K562 (cell line): ENCODE data around the gene GIT2. TPM values are rescaled to one million over a fixed set of nuclear protein-coding genes. Genes with fewer than 3 reads are reported as not detected.

ENCODE experiments used
- ARNT ChIP-seq, 2 experiments: fragments of 450-650 bp; IDR thresholded peaks; 2 replicates each; pipeline ENCODE4 v1.6.1; 2016; ENCODE audit warnings: mild to moderate bottlenecking in 1 of 2
- CHD4 ChIP-seq: fragments of 200-600 bp; sonication (generic); IDR thresholded peaks from 3 replicates; pipeline ENCODE4 v1.6.1; 2012; ENCODE audit warnings: low read depth, mild to moderate bottlenecking, mixed read lengths, low read length, inconsistent platforms; ENCODE audit not compliant: insufficient read depth, insufficient replicate concordance, poor library complexity, severe bottlenecking
- ELF2 ChIP-seq: fragments of 250-450 bp; sonication (Bioruptor Pico); IDR thresholded peaks from 2 replicates; pipeline ENCODE4 v1.5.0; 2021; ENCODE audit warnings: mild to moderate bottlenecking
- ERF ChIP-seq: fragments of 450-650 bp; formaldehyde crosslinking; IDR thresholded peaks from 2 replicates; pipeline ENCODE4 v1.4.0; 2020; ENCODE audit warnings: mild to moderate bottlenecking, mixed read lengths
- ETS2 ChIP-seq: IDR thresholded peaks from 2 replicates; pipeline ENCODE4 v1.6.1; 2016; ENCODE audit warnings: borderline replicate concordance, missing genetic modification characterization, mild to moderate bottlenecking, moderate library complexity, missing compliant biosample characterization; ENCODE audit not compliant: poor library complexity, severe bottlenecking
- HDAC8 ChIP-seq: fragments of 450-650 bp; IDR thresholded peaks from 2 replicates; pipeline ENCODE4 v1.6.1; 2016; ENCODE audit warnings: mild to moderate bottlenecking, missing genetic modification characterization, moderate library complexity, missing compliant biosample characterization
- HNRNPH1 ChIP-seq: fragments of 200-400 bp; formaldehyde crosslinking; optimal IDR thresholded peaks from 2 replicates; pipeline ENCODE3; 2017; ENCODE audit warnings: low read depth, mild to moderate bottlenecking, low read length, moderate library complexity
- HOXB6 ChIP-seq: fragments of 250-450 bp; sonication (Bioruptor Pico); IDR thresholded peaks from 2 replicates; pipeline ENCODE4 v1.5.1; 2022; ENCODE audit warnings: mild to moderate bottlenecking, borderline replicate concordance
- MAFG ChIP-seq: fragments of 450-650 bp; conservative IDR thresholded peaks from 2 replicates; pipeline ENCODE4 v1.6.1; 2016; ENCODE audit warnings: missing genetic modification characterization, missing compliant biosample characterization
- MAX ChIP-seq: sonication (generic); formaldehyde crosslinking; IDR thresholded peaks from 2 replicates; pipeline ENCODE4 v1.9.0; 2022; ENCODE audit warnings: mild to moderate bottlenecking, missing genetic modification reagents
- RAD51 ChIP-seq: fragments of 450-650 bp; IDR thresholded peaks from 2 replicates; pipeline ENCODE4 v1.7.1; 2016; ENCODE audit warnings: low read depth, mild to moderate bottlenecking, borderline replicate concordance
- SOX6 ChIP-seq: fragments of 450-650 bp; IDR thresholded peaks from 2 replicates; pipeline ENCODE4 v1.6.1; 2014; ENCODE audit warnings: mild to moderate bottlenecking
- SRF ChIP-seq, 2 experiments: fragments of 250-450, 450-650 bp in 1 of 2; sonication (Bioruptor Pico) in 1 of 2; sonication (generic) in 1 of 2; formaldehyde crosslinking; IDR thresholded peaks; 2 replicates each; pipeline versions ENCODE4 v1.5.0 to v1.5.1; 2020 to 2022; ENCODE audit warnings: mild to moderate bottlenecking in 1 of 2, missing genetic modification reagents in 1 of 2
- TAF9B ChIP-seq: fragments of 450-650 bp; IDR thresholded peaks from 2 replicates; pipeline ENCODE4 v1.6.1; 2018; ENCODE audit warnings: mild to moderate bottlenecking; ENCODE audit not compliant: partially characterized antibody
- TBP ChIP-seq: optimal IDR thresholded peaks from 2 replicates; pipeline ENCODE3; 2011; ENCODE audit warnings: low read depth, low read length, improper control_type of control experiment
- U2AF1 ChIP-seq: fragments of 200-400 bp; formaldehyde crosslinking; optimal IDR thresholded peaks from 2 replicates; pipeline ENCODE3; 2017; ENCODE audit warnings: mild to moderate bottlenecking, low read depth, low read length, moderate library complexity
- USF1 ChIP-seq: sonication (generic); formaldehyde crosslinking; IDR thresholded peaks from 2 replicates; pipeline ENCODE4 v1.9.0; 2022; ENCODE audit warnings: mild to moderate bottlenecking, missing genetic modification reagents
- ZBED1 ChIP-seq: IDR thresholded peaks from 2 replicates; pipeline ENCODE4 v1.6.1; 2014
- ZBTB34 ChIP-seq: fragments of 250-450 bp; sonication (Bioruptor Pico); IDR thresholded peaks from 2 replicates; pipeline ENCODE4 v1.8.0; 2021; ENCODE audit warnings: mild to moderate bottlenecking, moderate library complexity
- ZBTB5 ChIP-seq: fragments of 450-650 bp; IDR thresholded peaks from 2 replicates; pipeline ENCODE4 v1.6.1; 2017; ENCODE audit warnings: antibody characterized with exemption
- ZFP1 ChIP-seq: fragments of 450-650 bp; formaldehyde crosslinking; IDR thresholded peaks from 2 replicates; pipeline ENCODE4 v1.4.0; 2020; ENCODE audit warnings: mild to moderate bottlenecking, mixed read lengths
- polyA plus RNA-seq, 8 experiments: library from polyadenylated mRNA; depleted of rRNA in 4 of 8; stranded (reverse) in 5 of 8; unstranded in 3 of 8; fragments of >200 nt; fragmentation: Nextera tagmentation in 2 of 8; fragmentation: Illumina TruSeq in 1 of 8; extraction: Ambion mirVana in 2 of 8; extraction: Trizol in 1 of 8; gene quantifications; 2 replicates each; pipeline versions ENCODE4 v1.2.1 to v1.2.3, GENCODE V29; 2011 to 2014; ENCODE audit warnings: inconsistent platforms in 1 of 8, missing spikeins in 1 of 8
- total RNA-seq, 7 experiments: library from RNA; depleted of rRNA in 6 of 7; stranded (reverse); fragments of >200 nt in 6 of 7; fragmentation: Illumina TruSeq in 2 of 7; extraction: Trizol in 2 of 7; gene quantifications; 2 replicates each; pipeline versions ENCODE4 v1.2.1 to v1.2.3, GENCODE V29; 2011 to 2021; ENCODE audit warnings: low replicate concordance in 1 of 7

Gene GIT2
- total and polyA plus RNA-seq, 9 of the 15 experiments (the other 6 are each of a cell fraction or from before 2014, with no cell fraction given) = 4.0 to 30.4 (median 23.5) TPM

- no peak for TF ChIP-seq TBP
- no peak for TF ChIP-seq ELF2 (CRISPR knock-in tag)
- TF ChIP-seq ETS2 (tag) = no peak
- no peak for TF ChIP-seq ARNT (IDR thresholded peaks at IDR 0.05)
- no peak for TF ChIP-seq ZBTB5
- no peak for TF ChIP-seq U2AF1
- no peak for TF ChIP-seq HOXB6
- no peak for TF ChIP-seq ZBED1
- TF ChIP-seq MAFG (tag) = no peak
- no peak for TF ChIP-seq SRF (CRISPR knock-in tag; IDR thresholded peaks at IDR 0.05)
- no peak for TF ChIP-seq CHD4
- no peak for TF ChIP-seq HNRNPH1
- TF ChIP-seq ZFP1 (CRISPR knock-in tag) = no peak
- TF ChIP-seq ERF (CRISPR knock-in tag) = no peak
- TF ChIP-seq HDAC8 (tag) = no peak
- TF ChIP-seq ZBTB34 = no peak
- peak; percentile 91 for TF ChIP-seq MAX (CRISPR knock-in tag)
- peak; percentile 85 for TF ChIP-seq USF1
- no peak for TF ChIP-seq SOX6
- TF ChIP-seq TAF9B = no peak
- TF ChIP-seq RAD51 = no peak
These were observed 85.2 kb downstream of the GIT2 start (continued) for GRCh38 chr12:109910969-109911348.
